ENCODE measurements around the gene ALOX12B.
A peak's percentile ranks its signal among the peaks of the same experiment; 100 is the strongest.
"Not testable (repeated sequence)": the region's sequence is repeated elsewhere in the genome, so short reads cannot be mapped to it uniquely, and the experiment has no call there.

The ALOX12B gene

GRCh38 chr17:8109661-8110455 lies 22.3 kb upstream of the ALOX12B start:
- DNase-seq (ENCODE audit: low read depth), result peak; percentile 38
- H3K4me3 ChIP-seq (ENCODE audit: control insufficient read depth, low read depth, low read length), result peak overlapping the region; percentile 12
- TF ChIP-seq, protein P1, sequence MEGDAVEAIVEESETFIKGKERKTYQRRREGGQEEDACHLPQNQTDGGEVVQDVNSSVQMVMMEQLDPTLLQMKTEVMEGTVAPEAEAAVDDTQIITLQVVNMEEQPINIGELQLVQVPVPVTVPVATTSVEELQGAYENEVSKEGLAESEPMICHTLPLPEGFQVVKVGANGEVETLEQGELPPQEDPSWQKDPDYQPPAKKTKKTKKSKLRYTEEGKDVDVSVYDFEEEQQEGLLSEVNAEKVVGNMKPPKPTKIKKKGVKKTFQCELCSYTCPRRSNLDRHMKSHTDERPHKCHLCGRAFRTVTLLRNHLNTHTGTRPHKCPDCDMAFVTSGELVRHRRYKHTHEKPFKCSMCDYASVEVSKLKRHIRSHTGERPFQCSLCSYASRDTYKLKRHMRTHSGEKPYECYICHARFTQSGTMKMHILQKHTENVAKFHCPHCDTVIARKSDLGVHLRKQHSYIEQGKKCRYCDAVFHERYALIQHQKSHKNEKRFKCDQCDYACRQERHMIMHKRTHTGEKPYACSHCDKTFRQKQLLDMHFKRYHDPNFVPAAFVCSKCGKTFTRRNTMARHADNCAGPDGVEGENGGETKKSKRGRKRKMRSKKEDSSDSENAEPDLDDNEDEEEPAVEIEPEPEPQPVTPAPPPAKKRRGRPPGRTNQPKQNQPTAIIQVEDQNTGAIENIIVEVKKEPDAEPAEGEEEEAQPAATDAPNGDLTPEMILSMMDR (conservative IDR thresholded peaks at IDR 0.05; ENCODE audit: control insufficient read depth, insufficient read depth, low read depth, low read length), result peak; percentile 65

- TF ChIP-seq, protein P1 (conservative IDR thresholded peaks at IDR 0.05; ENCODE audit: control insufficient read depth, insufficient read depth, low read depth, low read length), result no peak
- DNase-seq (ENCODE audit: low read depth), result no peak
Measured at GRCh38 chr17:8108972-8109660, 21.6 kb upstream of the ALOX12B start.

DNA sequence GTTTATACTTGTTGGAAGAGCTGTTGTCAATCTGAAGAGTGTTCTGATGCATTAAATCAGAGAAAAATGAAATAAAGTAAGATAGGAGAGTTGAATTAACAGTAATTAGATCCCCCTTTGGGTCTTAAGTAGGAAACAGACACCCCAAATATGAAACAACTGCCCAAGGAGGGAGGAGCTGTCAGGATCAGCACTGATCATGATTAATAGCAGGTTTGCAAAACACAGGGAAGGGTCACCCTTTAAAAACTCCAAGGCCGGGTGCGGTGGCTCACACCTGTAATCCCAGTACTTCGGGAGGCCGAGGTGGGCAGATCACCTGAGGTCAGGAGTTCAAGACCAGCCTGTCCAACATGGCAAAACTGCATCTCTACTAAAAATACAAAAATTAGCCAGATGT lies 19.5 kb upstream of the ALOX12B start:
- DNase-seq (ENCODE audit: low read depth); H3K4me3 ChIP-seq (ENCODE audit: control insufficient read depth, low read depth, low read length): not testable (repeated sequence)

More at GRCh38 chr17:8108972-8109660, 21.6 kb upstream of the ALOX12B start:
- H3K4me3 ChIP-seq (ENCODE audit: control insufficient read depth, low read depth, low read length), result no peak overlapping the region

DNA sequence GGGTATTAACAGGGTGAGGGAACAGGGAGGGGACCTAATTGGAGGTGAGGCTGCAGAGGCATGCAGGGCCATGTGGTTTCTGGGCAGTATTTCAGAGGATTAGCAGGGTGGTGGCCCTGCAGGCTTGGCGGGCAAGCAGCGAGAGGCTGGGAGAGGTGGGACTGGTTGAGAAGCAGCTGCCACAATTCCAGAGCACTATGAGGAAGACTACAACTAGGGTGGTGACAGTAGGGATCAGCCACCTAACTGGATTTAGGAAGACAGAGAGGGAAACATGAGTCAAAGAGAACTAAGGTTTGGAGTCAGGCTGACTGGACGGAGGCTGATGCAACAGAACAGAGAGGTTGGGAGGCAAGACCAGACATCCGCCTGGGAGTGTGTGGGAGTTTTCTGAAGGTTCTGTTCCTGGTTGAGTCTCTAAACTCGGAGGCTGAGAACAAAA lies 18.5 kb upstream of the ALOX12B start:
- no peak overlapping the region for H3K4me3 ChIP-seq (ENCODE audit: control insufficient read depth, low read depth, low read length)
- DNase-seq (ENCODE audit: low read depth), result peak; percentile 56
- TF ChIP-seq, protein P1 (conservative IDR thresholded peaks at IDR 0.05; ENCODE audit: control insufficient read depth, insufficient read depth, low read depth, low read length), result no peak

DNA sequence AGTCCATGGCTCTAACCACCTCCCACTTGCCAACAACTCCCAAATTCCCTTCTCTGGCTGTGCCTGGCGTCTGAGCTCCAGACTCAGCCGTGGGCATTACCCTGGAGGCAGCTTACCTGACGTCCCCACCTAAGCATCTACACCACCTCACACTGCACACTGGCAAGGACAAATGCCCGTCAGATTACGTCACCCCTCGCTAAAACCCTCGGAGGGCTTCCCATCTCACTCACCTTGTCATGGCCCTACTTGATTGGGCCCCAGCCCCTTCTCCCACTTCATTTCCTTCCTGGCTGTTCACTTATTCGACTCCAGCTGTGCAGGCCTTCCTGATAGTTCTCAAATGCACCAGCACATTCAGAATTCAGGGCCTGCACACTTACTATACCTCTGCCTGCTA lies 17.4 kb upstream of the ALOX12B start:
- H3K4me3 ChIP-seq (ENCODE audit: control insufficient read depth, low read depth, low read length), result no peak overlapping the region
- no peak for DNase-seq (ENCODE audit: low read depth)
- TF ChIP-seq, protein P1 (conservative IDR thresholded peaks at IDR 0.05; ENCODE audit: control insufficient read depth, insufficient read depth, low read depth, low read length), result no peak

GRCh38 chr17:8103549-8103948 lies 16.0 kb upstream of the ALOX12B start:
- DNase-seq (ENCODE audit: low read depth), result peak; percentile 30
- H3K4me3 ChIP-seq (ENCODE audit: control insufficient read depth, low read depth, low read length), result no peak overlapping the region
- TF ChIP-seq, protein P1 (conservative IDR thresholded peaks at IDR 0.05; ENCODE audit: control insufficient read depth, insufficient read depth, low read depth, low read length), result no peak

GRCh38 chr17:8101721-8102120 lies 14.2 kb upstream of the ALOX12B start:
- TF ChIP-seq, protein P1 (conservative IDR thresholded peaks at IDR 0.05; ENCODE audit: control insufficient read depth, insufficient read depth, low read depth, low read length), result no peak
- no peak for DNase-seq (ENCODE audit: low read depth)
- H3K4me3 ChIP-seq (ENCODE audit: control insufficient read depth, low read depth, low read length), result no peak overlapping the region
